Lung microvascular endothelial cell (primary cell): Measurements from ENCODE around the gene ERC2. TPM values are rescaled to one million over a fixed set of nuclear protein-coding genes. Genes with fewer than 3 reads are reported as not detected.

Experiments
- DNase-seq, 2 donors: peaks; one replicate each; pipeline versions ENCODE4 v3.0.0 to v3.0.0-alpha.2; 2010; ENCODE audit warnings: low read depth in 2 of 2
- total RNA-seq: library from RNA; depleted of rRNA; stranded (reverse); fragments of >200 nt; gene quantifications from 2 replicates; pipeline ENCODE4 v1.2.1, GENCODE V29; 2014

ERC2 gene
- total RNA-seq, 1 donor from 2014 or later = 2.2 TPM

GRCh38 chr3:55505776-55506175 lies 962.5 kb downstream of the ERC2 start:
- no peak for DNase-seq

- DNase-seq = peak in 1 of 2 donors; percentile 10
Measured at GRCh38 chr3:55505102-55505501, 963.2 kb downstream of the ERC2 start.

- DNase-seq = no peak
Measured at GRCh38 chr3:55501905-55502304, 966.4 kb downstream of the ERC2 start.

GRCh38 chr3:55500555-55501330 lies 967.5 kb downstream of the ERC2 start:
- DNase-seq = no peak

- no peak for DNase-seq
Measured at GRCh38 chr3:55498520-55498919, 969.7 kb downstream of the ERC2 start.

GRCh38 chr3:55497250-55497649 lies 971.0 kb downstream of the ERC2 start:
- DNase-seq = no peak

GRCh38 chr3:55494976-55495375 lies 973.3 kb downstream of the ERC2 start:
- DNase-seq = no peak

GRCh38 chr3:55492976-55493375 lies 975.3 kb downstream of the ERC2 start:
- no peak for DNase-seq

GRCh38 chr3:55491296-55491816 lies 976.9 kb downstream of the ERC2 start:
- peak in 1 of 2 donors; percentile 28 for DNase-seq

GRCh38 chr3:55490276-55490913 lies 977.9 kb downstream of the ERC2 start:
- no peak for DNase-seq

- no peak for DNase-seq
Measured at GRCh38 chr3:55489798-55490132, 978.5 kb downstream of the ERC2 start.

GRCh38 chr3:55488398-55489055 lies 979.7 kb downstream of the ERC2 start:
- peak; percentile 41 to 68 for DNase-seq

GRCh38 chr3:55487381-55488241 lies 980.7 kb downstream of the ERC2 start:
- DNase-seq = peak; percentile 17 to 33

- DNase-seq = peak; percentile 12 to 51
Measured at GRCh38 chr3:55486857-55487380, 981.3 kb downstream of the ERC2 start, which contains the start of gene WNT5A. Gene WNT5A, minus strand, starts transcription at chr3:55487306. Its CDS starts 321 bp downstream, at chr3:55486985.

GRCh38 chr3:55486101-55486856 lies 982.0 kb downstream of the ERC2 start:
- DNase-seq = peak in 1 of 2 donors; percentile 29

- DNase-seq = peak; percentile 61 to 81
Measured at GRCh38 chr3:55484801-55485791, 983.2 kb downstream of the ERC2 start.

GRCh38 chr3:55484191-55484689 lies 984.0 kb downstream of the ERC2 start:
- no peak for DNase-seq

GRCh38 chr3:55483196-55484095 lies 984.8 kb downstream of the ERC2 start:
- no peak for DNase-seq
